Right cardiac atrium (tissue), 5 donors: ENCODE results near the gene SLC27A3. TPM values are rescaled to one million over a fixed set of nuclear protein-coding genes. Genes with fewer than 3 reads are reported as not detected.
"Not testable (repeated sequence)": the region's sequence is repeated elsewhere in the genome, so short reads cannot be mapped to it uniquely, and the experiment has no call there.

Experiments used
- ATAC-seq, 2 donors: fragments of 200-7000 bp; cut with Tn5 transposase; one replicate each; pipeline versions ENCODE4 v1.8.0 to v1.9.1; 2020; ENCODE audit warnings: moderate library complexity in 2 of 2, mild to moderate bottlenecking in 1 of 2
- DNase-seq, 3 donors: peaks; one replicate each; pipeline ENCODE4 v3.0.0-alpha.2; 2020
- H3K27ac ChIP-seq: one replicate; pipeline ENCODE4 v1.5.1; 2013; ENCODE audit warnings: mild to moderate bottlenecking, low read length, control low read depth, moderate library complexity
- H3K27me3 ChIP-seq: one replicate; pipeline ENCODE4 v1.6.1; 2013; ENCODE audit not compliant: control insufficient read depth, insufficient read depth
- H3K4me1 ChIP-seq: one replicate; pipeline ENCODE4 v1.6.1; 2013; ENCODE audit warnings: low read length; ENCODE audit not compliant: control insufficient read depth, insufficient read depth
- H3K4me3 ChIP-seq: one replicate; pipeline ENCODE4 v1.5.1; 2013; ENCODE audit warnings: low read length, control low read depth
- H3K9me3 ChIP-seq: one replicate; pipeline ENCODE4 v1.6.1; 2013; ENCODE audit warnings: low read length; ENCODE audit not compliant: control insufficient read depth
- WGBS: extraction: QIAGEN DNeasy Blood & Tissue Kit; methylation state at CpG from one replicate; pipeline ENCODE4 v1.1.7; 2013; 5-methylcytosine and 5-hydroxymethylcytosine counted together
- intact Hi-C, 4 donors: fragments of 100-400 bp; cut with DNase I; formaldehyde crosslinking; loops; one replicate each; pipeline versions ENCODE4 v1.11.0 to v1.14.0; 2022 to 2023
- polyA plus RNA-seq: library from polyadenylated mRNA; stranded (reverse); fragments of 200-250 nt; gene quantifications from one replicate; pipeline ENCODE4 v1.2.3, GENCODE V29; 2013
- total RNA-seq, 4 donors: library from RNA; stranded (reverse); fragmentation: NEBNext Ultra II Directional; extraction: Animal tissue kit (Norgen Biotek cat#: 25700); gene quantifications; one replicate each; pipeline ENCODE4 v1.2.1, GENCODE V29; 2021
- donor health status: healthy with polysubstance abuse.
- donor health status: DM: no; HTN: yes; CAD: no.
- donor health status: DM: no; HTN: no; CAD: no.
- donor health status: DM: no; HTN: yes; CAD: no; lungs with severe emphysema.
- donor health status: DM: yes; HTN: yes; CAD: no.

SLC27A3 gene
- total and polyA plus RNA-seq, 5 donors = 16.9 to 26.5 (median 20.4) TPM

- H3K4me1 ChIP-seq = peaks cover 11% of the 10 kb centered on the region
- WGBS = 68% methylated on average over 4 of the region's 4 CpGs
- H3K27me3 ChIP-seq = no peaks in the 10 kb centered on the region
- H3K9me3 ChIP-seq = no peaks in the 10 kb centered on the region
- intact Hi-C loops = no loop called here
- H3K4me3 ChIP-seq = no peak overlapping the region
- ATAC-seq = no peak
- no peak for DNase-seq
- no peak overlapping the region for H3K27ac ChIP-seq
Measured at GRCh38 chr1:153780551-153780950, 5.3 kb downstream of the SLC27A3 start.

DNA sequence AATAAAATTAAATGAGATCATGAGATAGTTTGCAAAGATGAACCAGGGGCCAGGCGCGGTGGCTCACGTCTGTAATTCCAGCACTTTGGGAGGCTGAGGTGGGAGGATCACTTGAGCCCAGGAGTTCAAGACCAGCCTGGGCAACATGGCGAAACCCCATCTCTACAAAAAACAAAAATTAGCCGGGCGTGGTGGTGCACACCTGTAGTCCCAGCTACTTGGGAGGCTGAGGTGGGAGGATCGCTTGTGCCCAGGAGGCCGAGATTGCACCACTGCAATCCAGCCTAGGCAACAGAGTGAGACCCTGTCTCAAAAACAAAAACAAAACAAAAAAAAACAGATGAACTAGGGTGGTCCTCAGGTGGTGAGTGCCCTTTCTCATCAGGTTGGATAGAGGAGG is 7.4 kb downstream of the SLC27A3 start:
- ATAC-seq, DNase-seq, intact Hi-C loops, H3K9me3 ChIP-seq, H3K27me3 ChIP-seq, H3K4me1 ChIP-seq: not testable (repeated sequence)
- H3K4me3 ChIP-seq = peak overlapping the region; percentile 51
- peak overlapping the region; percentile 80 for H3K27ac ChIP-seq
- WGBS = 92% methylated on average over 8 of the region's 8 CpGs

GRCh38 chr1:153783233-153784190 is 8.3 kb downstream of the SLC27A3 start:
- under 1% methylated on average over 61 of the region's 61 CpGs for WGBS

DNA sequence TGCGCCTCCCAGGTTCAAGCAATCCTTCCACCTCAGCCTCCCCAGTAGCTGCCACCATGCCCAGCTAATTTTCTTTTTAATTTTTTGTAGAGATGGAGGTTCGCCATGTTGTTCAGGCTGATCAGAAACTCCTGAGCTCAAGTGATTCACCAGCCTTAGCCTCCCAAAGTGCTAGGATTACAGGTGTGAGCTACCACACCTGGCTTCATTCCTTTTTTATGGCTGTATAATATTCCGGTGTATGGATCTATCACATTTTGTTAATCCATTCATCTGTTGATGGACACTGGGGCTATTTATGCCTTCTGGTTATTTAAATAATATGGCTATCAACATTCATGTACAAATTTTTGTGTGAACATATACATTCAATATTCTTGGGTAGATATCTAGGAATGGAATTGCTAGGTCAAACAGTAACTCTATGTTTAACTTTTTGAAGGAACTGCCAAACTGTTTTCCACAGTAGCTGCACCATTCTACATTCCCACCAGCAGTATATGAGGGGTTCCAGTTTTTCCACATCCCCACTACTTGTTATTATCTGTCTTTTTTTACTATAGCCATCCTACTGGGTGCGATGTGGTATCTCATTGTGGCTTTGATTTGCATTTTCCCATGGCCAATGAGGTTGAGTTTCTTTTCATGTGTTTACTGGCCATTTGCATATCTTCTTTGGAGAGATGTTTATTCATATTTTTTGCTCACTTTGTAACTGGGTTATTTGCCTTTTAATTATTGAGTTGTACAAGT is 11.0 kb downstream of the SLC27A3 start:
- no peak overlapping the region for H3K27ac ChIP-seq
- DNase-seq = no peak
- no peak overlapping the region for H3K4me3 ChIP-seq
- ATAC-seq = no peak
- intact Hi-C loops = no loop called here
- no peaks in the 10 kb centered on the region for H3K27me3 ChIP-seq
- 97% methylated on average over 4 of the region's 4 CpGs for WGBS
- H3K9me3 ChIP-seq = no peaks in the 10 kb centered on the region
- peaks cover 4% of the 10 kb centered on the region for H3K4me1 ChIP-seq

More at GRCh38 chr1:153783233-153784190, 8.3 kb downstream of the SLC27A3 start:
- Histone ChIP-seq H3K9me3 (no peaks in the 10 kb centered on the region), H3K4me3 (peak overlapping the region; percentile 51), H3K27me3 (no peaks in the 10 kb centered on the region), H3K27ac (peak overlapping the region; percentile 76), H3K4me1 (peaks cover 6% of the 10 kb centered on the region)
- DNase-seq (peak; percentile 94 to 97 (median 96)), ATAC-seq (peak; percentile 96)
- intact Hi-C loops = no loop called here

DNA sequence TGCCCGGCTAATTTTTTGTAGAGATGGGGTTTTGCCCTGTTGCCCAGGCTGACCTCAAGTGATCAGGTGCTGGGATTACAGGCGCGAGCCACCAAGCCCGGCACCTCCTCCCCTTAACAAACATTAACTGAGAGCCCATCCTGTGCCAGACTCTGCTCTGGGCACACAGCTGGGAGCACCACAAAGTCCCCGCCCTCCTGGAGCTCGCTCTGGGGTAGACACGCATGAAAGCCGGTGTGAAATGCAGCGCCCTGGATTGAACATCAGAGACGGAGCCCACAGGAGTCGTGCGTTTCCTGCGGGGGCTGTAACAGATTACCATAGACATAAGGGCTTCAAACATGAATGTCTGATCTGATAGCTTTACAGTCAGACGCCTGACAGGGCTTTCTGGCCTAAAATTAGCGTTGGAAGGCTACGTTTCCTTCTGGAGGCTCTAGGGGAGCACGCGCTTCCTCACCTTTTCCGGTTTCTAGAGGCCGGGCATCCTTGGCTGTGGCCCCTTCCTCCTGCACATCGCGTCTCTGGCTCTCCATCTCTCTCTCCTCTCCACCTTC is 14.3 kb downstream of the SLC27A3 start:
- Histone ChIP-seq H3K27ac (peak overlapping the region; percentile 99), H3K4me1 (peaks cover 4% of the 10 kb centered on the region), H3K4me3 (peak overlapping the region; percentile 28), H3K27me3 (no peaks in the 10 kb centered on the region), H3K9me3 (no peaks in the 10 kb centered on the region)
- DNase-seq = peak in 2 of 3 donors; percentile 62 to 68
- intact Hi-C loops = loop anchor here in 2 of 4 donors (10.0 kb wide), 2 partner anchors 135 to 195 kb away; partner anchors contain the start of genes GATAD2B (in 1 of the 2) and RAB13 (in 1 of the 2)
- 29% methylated on average over 22 of the region's 22 CpGs for WGBS
- ATAC-seq = peak; percentile 8 to 10

GRCh38 chr1:153790313-153790965 is 15.2 kb downstream of the SLC27A3 start:
- peak; percentile 91 to 95 for ATAC-seq

DNA sequence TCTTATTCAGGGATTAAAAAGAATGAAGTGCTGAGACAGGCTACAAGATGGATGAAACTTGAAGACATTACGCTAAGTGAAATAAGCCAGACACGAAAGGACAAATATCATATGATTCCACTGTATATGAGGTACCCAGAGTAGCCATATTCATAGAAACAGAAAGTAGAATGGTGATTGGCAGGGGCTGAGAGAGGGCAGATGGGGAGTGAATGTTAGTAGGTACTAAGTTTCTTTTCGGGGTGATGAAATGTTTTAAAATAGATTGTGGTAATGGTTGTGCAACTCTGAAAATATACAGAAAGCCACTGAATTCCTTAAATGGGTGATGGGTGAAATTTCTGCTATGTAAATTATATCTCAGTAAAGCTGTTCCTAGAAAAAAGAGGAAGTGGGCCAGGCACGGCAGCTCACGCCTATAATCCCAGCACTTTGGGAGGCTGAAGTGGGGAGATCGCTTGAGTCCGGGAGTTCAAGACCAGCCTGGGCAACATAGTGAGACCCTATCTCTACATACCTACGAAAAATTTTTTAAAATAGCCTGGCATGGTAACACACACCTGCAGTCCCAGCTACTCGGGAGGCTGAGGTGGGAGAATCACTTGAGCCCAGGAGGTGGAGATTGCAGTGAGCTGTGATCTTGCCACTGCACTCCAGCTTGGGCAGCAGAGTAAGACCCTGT is 15.9 kb downstream of the SLC27A3 start:
- Histone ChIP-seq H3K4me1 (peaks cover 4% of the 10 kb centered on the region), H3K27me3 (no peaks in the 10 kb centered on the region), H3K9me3 (no peaks in the 10 kb centered on the region), H3K4me3 (no peak overlapping the region), H3K27ac (peak overlapping the region; percentile 99)
- intact Hi-C loops = loop anchor here in 2 of 4 donors (10.0 kb wide), 2 partner anchors 134 to 194 kb away; partner anchors contain the start of genes GATAD2B (in 1 of the 2) and RAB13 (in 1 of the 2)
- DNase-seq (peak in 2 of 3 donors; percentile 65 to 77), ATAC-seq (peak in 1 of 2 donors; percentile 26)
- WGBS = 58% methylated on average over 9 of the region's 9 CpGs

More at GRCh38 chr1:153790313-153790965, 15.2 kb downstream of the SLC27A3 start:
- intact Hi-C loops = loop anchor here in 2 of 4 donors (10.0 kb wide), 2 partner anchors 134 to 194 kb away; partner anchors contain the start of genes GATAD2B (in 1 of the 2) and RAB13 (in 1 of the 2)
- 5% methylated on average over 16 of the region's 16 CpGs for WGBS
- no peaks in the 10 kb centered on the region for H3K9me3 ChIP-seq
- no peaks in the 10 kb centered on the region for H3K27me3 ChIP-seq
- H3K27ac ChIP-seq = peak overlapping the region; percentile 99
- H3K4me1 ChIP-seq = peaks cover 4% of the 10 kb centered on the region
- DNase-seq = peak; percentile 92 to 96 (median 94)
- H3K4me3 ChIP-seq = peak overlapping the region; percentile 33

DNA sequence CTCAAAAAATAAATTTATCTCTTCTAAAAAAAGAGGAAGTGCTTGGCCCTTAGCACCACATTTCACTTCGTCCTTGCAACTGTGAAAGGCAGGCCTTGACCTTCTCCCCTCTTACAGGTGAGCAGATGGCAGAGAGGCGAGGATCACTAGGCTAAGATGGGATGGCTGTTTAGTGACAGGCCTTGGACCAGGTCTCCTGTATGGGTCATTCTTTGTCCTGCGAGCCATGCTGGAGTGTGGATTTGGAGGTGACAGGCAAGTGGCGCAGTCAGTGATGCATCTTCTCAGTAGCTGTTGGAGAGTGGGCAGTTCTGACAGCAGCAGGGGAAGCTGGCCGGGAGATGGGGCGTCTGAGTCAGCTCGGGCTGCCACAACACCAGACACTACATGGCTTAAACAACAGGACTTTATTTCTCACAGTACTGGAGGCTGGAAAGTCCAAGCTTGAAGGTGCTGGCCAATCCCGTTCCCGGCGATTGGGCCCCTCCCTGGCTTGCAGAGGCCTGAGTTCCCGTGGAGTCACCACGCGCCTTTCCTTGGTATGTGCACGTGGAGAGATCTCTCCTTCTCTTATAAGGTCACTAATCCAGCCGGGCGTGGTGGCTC is 16.5 kb downstream of the SLC27A3 start:
- H3K4me3 ChIP-seq = no peak overlapping the region

DNA sequence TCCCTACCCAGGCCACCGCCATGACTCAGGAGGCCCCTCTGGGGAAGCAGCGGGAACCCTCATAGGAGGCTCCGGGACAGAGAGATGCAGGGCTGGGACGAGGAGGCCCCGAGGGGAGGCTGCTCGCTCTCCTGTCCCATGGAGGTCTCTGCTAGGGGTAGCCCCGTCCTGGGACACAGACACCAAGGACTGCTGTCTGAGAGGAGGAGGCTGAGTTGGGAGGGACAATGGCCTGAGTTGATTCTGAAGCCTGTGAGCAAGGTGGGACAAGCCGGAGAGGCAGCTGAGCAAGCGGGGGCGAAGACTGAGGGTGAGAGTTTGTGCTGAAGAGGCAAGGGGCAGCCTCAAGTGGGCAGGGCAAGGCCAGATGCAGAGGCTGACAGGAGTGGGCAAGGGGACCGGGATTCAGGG is 17.4 kb downstream of the SLC27A3 start:
- no peak for ATAC-seq
- DNase-seq = no peak
- WGBS = 95% methylated on average over 11 of the region's 11 CpGs
- no peaks in the 10 kb centered on the region for H3K9me3 ChIP-seq
- intact Hi-C loops = loop anchor here in 2 of 4 donors (10.0 kb wide), 2 partner anchors 132 to 192 kb away; partner anchors contain the start of genes GATAD2B (in 1 of the 2) and RAB13 (in 1 of the 2)
- H3K4me1 ChIP-seq = peaks cover 4% of the 10 kb centered on the region
- H3K4me3 ChIP-seq = no peak overlapping the region
- no peak overlapping the region for H3K27ac ChIP-seq
- H3K27me3 ChIP-seq = no peaks in the 10 kb centered on the region

More for the DNA sequence above, 16.5 kb downstream of the SLC27A3 start:
- no peak overlapping the region for H3K27ac ChIP-seq
- intact Hi-C loops = loop anchor here in 2 of 4 donors (10.0 kb wide), 2 partner anchors 133 to 193 kb away; partner anchors contain the start of genes GATAD2B (in 1 of the 2) and RAB13 (in 1 of the 2)
- ATAC-seq (no peak), DNase-seq (peak in 1 of 3 donors; percentile 44)
- WGBS = 90% methylated on average over 16 of the region's 16 CpGs
- H3K9me3 ChIP-seq = no peaks in the 10 kb centered on the region
- peaks cover 4% of the 10 kb centered on the region for H3K4me1 ChIP-seq
- no peaks in the 10 kb centered on the region for H3K27me3 ChIP-seq
